HL-60 (cell line): ENCODE measurements around the gene HBE1.
"Not testable (repeated sequence)": the region's sequence is repeated elsewhere in the genome, so short reads cannot be mapped to it uniquely, and the experiment has no call there.

Experiments used
- DNase-seq, 2 experiments: peaks; one replicate each; pipeline ENCODE4 v3.0.0-alpha.2; 2010 to 2020; ENCODE audit warnings: low read depth in 1 of 2, low spot score in 1 of 2
- H3K27ac ChIP-seq: fragments of 250-450 bp; sonication (Bioruptor Pico); replicated peaks from 2 replicates; pipeline ENCODE4 v1.5.1; 2020; ENCODE audit warnings: mild to moderate bottlenecking, moderate library complexity
- H3K27me3 ChIP-seq: fragments of 250-450 bp; sonication (Bioruptor Pico); 2 replicates; pipeline ENCODE4 v1.5.1; 2021; ENCODE audit warnings: mild to moderate bottlenecking, moderate library complexity; ENCODE audit not compliant: insufficient read depth, poor library complexity, severe bottlenecking
- H3K4me3 ChIP-seq: replicated peaks from 2 replicates; pipeline ENCODE4 v1.5.1; 2011; ENCODE audit warnings: mild to moderate bottlenecking, control low read depth, low read length; ENCODE audit not compliant: insufficient read depth
- GABPA ChIP-seq: IDR thresholded peaks from 2 replicates; pipeline ENCODE4 v1.6.1; 2012; ENCODE audit warnings: low read depth
- POLR2AphosphoS5 ChIP-seq: IDR thresholded peaks from 2 replicates; pipeline ENCODE4 v1.6.1; 2012; ENCODE audit warnings: low read depth
- SPI1 ChIP-seq: IDR thresholded peaks from 2 replicates; pipeline ENCODE4 v1.6.1; 2012; ENCODE audit warnings: low read depth, mild to moderate bottlenecking, borderline replicate concordance
- TF ChIP-seq, protein P1 (sequence below): IDR thresholded peaks from one replicate; pipeline ENCODE4 v1.5.1; 2011; ENCODE audit warnings: low read length, control low read depth, inconsistent platforms; ENCODE audit not compliant: insufficient read depth
- TF ChIP-seq, protein P2 (sequence below): IDR thresholded peaks from 2 replicates; pipeline ENCODE4 v1.6.1; 2012; ENCODE audit warnings: low read depth; ENCODE audit not compliant: insufficient replicate concordance

The HBE1 gene

DNA sequence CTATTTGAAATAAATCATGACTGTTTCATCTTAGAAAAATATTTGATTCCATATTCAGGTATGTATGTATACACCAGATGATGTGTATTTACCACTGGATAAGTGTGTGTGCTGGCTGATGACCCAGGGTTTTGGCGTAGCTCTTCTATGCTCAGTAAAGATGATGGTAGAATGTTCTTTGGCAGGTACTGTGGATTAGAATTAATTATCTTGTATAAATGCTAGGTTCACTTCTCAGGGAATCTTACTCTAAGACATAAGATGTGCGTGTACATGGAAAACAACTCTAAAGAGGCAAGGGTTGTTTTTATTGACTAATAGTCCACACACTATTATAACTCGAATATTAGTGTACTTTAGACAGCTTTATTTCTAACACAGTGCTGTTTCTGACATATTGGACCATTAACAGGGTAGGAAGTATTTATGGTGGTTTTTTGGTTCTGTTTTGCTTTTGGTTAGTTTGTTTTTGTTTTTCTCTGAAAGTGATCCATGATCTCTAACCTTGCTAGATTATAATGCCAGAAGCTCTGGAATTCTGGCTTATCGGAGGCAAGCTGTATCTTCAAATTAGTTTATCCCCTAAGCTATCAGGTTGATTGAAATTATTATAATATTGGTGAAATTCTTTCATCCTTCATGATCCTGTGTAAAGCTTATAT, 19.1 kb downstream of the HBE1 start:
- TF ChIP-seq, protein P1, sequence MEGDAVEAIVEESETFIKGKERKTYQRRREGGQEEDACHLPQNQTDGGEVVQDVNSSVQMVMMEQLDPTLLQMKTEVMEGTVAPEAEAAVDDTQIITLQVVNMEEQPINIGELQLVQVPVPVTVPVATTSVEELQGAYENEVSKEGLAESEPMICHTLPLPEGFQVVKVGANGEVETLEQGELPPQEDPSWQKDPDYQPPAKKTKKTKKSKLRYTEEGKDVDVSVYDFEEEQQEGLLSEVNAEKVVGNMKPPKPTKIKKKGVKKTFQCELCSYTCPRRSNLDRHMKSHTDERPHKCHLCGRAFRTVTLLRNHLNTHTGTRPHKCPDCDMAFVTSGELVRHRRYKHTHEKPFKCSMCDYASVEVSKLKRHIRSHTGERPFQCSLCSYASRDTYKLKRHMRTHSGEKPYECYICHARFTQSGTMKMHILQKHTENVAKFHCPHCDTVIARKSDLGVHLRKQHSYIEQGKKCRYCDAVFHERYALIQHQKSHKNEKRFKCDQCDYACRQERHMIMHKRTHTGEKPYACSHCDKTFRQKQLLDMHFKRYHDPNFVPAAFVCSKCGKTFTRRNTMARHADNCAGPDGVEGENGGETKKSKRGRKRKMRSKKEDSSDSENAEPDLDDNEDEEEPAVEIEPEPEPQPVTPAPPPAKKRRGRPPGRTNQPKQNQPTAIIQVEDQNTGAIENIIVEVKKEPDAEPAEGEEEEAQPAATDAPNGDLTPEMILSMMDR: no peak
- TF ChIP-seq GABPA (no peak), SPI1 (no peak), POLR2AphosphoS5 (no peak)
- TF ChIP-seq, protein P2, sequence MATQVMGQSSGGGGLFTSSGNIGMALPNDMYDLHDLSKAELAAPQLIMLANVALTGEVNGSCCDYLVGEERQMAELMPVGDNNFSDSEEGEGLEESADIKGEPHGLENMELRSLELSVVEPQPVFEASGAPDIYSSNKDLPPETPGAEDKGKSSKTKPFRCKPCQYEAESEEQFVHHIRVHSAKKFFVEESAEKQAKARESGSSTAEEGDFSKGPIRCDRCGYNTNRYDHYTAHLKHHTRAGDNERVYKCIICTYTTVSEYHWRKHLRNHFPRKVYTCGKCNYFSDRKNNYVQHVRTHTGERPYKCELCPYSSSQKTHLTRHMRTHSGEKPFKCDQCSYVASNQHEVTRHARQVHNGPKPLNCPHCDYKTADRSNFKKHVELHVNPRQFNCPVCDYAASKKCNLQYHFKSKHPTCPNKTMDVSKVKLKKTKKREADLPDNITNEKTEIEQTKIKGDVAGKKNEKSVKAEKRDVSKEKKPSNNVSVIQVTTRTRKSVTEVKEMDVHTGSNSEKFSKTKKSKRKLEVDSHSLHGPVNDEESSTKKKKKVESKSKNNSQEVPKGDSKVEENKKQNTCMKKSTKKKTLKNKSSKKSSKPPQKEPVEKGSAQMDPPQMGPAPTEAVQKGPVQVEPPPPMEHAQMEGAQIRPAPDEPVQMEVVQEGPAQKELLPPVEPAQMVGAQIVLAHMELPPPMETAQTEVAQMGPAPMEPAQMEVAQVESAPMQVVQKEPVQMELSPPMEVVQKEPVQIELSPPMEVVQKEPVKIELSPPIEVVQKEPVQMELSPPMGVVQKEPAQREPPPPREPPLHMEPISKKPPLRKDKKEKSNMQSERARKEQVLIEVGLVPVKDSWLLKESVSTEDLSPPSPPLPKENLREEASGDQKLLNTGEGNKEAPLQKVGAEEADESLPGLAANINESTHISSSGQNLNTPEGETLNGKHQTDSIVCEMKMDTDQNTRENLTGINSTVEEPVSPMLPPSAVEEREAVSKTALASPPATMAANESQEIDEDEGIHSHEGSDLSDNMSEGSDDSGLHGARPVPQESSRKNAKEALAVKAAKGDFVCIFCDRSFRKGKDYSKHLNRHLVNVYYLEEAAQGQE: no peak
- H3K27me3 ChIP-seq: no peaks in the 10 kb centered on the region
- H3K27ac ChIP-seq: no peak overlapping the region
- no peak for DNase-seq
- H3K4me3 ChIP-seq: no peak overlapping the region

DNA sequence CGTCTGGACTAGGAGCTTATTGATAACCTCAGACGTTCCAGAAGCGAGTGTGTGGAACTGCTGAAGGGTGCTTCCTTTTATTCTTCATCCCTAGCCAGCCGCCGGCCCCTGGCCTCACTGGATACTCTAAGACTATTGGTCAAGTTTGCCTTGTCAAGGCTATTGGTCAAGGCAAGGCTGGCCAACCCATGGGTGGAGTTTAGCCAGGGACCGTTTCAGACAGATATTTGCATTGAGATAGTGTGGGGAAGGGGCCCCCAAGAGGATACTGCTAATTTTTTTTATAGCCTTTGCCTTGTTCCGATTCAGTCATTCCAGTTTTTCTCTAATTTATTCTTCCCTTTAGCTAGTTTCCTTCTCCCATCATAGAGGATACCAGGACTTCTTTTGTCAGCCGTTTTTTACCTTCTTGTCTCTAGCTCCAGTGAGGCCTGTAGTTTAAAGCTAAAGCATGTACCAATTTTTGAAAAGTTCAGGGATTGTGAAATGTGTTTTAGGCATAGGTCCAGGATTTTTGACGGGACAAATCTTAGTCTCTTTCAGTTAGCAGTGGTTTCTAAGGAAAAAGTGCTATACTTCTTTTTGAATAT, 19.8 kb downstream of the HBE1 start, which contains the start of gene HBG1:
Gene HBG1, minus strand, starts transcription at position 51 of the 590 bp plus-strand sequence. CDS start 53 bp downstream, outside the sequence.
- H3K27ac ChIP-seq, H3K4me3 ChIP-seq, H3K27me3 ChIP-seq, DNase-seq: not testable (repeated sequence)

DNA sequence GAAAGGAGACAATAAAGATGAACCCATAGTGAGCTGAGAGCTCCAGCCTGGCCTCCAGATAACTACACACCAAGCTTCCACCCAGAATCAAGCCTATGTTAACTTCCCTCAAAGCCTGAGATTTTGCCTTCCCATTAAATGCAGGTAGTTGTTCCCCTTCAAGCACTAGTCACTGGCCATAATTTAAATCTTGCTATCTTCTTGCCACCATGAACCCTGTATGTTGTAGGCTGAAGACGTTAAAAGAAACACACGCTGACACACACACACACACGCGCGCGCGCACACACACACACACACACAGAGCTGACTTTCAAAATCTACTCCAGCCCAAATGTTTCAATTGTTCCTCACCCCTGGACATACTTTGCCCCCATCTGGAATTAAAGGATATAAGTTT, 21.2 kb downstream of the HBE1 start:
- H3K27me3 ChIP-seq: not testable (repeated sequence)

DNA sequence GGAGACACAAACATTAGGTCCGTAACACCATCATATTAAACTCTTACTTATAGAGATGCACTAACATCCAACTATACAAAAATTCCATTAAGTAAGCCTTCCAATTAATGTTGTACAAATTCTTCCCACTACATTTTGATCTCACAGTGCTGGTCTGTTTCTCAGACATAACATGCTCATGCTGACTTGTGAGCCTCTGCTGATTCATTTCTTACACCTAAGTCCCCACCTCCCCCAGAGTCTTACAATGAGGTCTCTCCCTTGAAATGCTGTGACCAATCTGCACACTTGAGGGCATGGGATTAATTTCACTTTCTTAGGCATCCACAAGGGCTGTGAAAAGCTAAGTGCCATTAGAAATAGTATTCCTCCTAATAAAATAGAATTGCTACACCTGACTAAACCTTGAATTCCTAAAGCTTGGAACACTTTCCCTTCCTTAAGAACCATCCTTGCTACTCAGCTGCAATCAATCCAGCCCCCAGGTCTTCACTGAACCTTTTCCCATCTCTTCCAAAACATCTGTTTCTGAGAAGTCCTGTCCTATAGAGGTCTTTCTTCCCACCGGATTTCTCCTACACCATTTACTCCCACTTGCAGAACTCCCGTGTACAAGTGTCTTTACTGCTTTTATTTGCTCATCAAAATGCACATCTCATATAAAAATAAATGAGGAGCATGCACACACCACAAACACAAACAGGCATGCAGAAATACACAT, 22.1 kb downstream of the HBE1 start:
- no peak for DNase-seq
- Histone ChIP-seq H3K4me3 (no peak overlapping the region), H3K27ac (no peak overlapping the region), H3K27me3 (no peaks in the 10 kb centered on the region)
- no peak for TF ChIP-seq POLR2AphosphoS5
- TF ChIP-seq, protein P1: no peak
- no peak for TF ChIP-seq SPI1
- TF ChIP-seq, protein P2: no peak
- no peak for TF ChIP-seq GABPA

More for the DNA sequence above, 21.2 kb downstream of the HBE1 start:
- H3K4me3 ChIP-seq, H3K27ac ChIP-seq, DNase-seq: not testable (repeated sequence)
